Medulla oblongata (tissue), 1 donor: ENCODE data around the gene KDM2A.

Experiments
- DNase-seq: peaks from one replicate; pipeline ENCODE4 v3.0.0-alpha.2; 2015; ENCODE audit errors: extremely low spot score

KDM2A gene

GRCh38 chr11:67260885-67261639 lies 142.0 kb downstream of the KDM2A start:
- peak; percentile 65 for DNase-seq

GRCh38 chr11:67261640-67261945 lies 142.5 kb downstream of the KDM2A start:
- DNase-seq = no peak

DNA sequence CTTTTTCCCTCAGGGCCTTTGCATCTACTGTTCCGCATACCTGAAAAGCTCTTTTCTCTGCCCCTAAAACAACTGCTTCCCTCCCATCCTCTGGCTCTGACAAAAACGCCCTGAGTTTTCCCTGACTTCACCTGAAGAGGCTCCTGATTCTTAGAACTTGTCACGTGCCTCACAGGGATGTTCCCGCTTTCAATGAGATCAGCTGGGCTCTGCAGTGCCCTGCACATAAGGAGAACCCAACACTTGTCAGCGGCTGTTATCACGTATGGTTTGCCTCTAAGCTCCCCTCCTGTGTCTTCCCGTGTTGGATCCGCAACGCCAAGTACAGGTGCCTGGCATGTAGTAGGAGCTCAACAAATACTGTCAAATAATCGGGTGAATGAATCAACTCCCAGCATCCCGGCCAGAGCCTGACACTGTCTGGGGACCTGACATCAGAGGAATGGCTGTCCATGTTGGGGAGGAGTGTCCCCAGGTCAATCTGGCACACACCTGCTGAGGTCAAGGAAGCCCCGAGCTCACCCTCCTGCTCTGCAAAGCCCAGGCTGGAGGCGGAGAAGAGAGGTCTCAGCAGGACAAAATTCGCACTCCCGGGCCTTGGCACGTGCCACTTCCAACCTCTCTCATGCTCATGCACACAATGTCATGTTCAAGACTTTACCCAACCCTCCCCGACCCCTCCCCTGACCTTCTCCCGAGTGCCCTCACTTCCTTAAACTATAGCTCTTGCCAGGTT lies 143.1 kb downstream of the KDM2A start:
- DNase-seq = no peak

DNA sequence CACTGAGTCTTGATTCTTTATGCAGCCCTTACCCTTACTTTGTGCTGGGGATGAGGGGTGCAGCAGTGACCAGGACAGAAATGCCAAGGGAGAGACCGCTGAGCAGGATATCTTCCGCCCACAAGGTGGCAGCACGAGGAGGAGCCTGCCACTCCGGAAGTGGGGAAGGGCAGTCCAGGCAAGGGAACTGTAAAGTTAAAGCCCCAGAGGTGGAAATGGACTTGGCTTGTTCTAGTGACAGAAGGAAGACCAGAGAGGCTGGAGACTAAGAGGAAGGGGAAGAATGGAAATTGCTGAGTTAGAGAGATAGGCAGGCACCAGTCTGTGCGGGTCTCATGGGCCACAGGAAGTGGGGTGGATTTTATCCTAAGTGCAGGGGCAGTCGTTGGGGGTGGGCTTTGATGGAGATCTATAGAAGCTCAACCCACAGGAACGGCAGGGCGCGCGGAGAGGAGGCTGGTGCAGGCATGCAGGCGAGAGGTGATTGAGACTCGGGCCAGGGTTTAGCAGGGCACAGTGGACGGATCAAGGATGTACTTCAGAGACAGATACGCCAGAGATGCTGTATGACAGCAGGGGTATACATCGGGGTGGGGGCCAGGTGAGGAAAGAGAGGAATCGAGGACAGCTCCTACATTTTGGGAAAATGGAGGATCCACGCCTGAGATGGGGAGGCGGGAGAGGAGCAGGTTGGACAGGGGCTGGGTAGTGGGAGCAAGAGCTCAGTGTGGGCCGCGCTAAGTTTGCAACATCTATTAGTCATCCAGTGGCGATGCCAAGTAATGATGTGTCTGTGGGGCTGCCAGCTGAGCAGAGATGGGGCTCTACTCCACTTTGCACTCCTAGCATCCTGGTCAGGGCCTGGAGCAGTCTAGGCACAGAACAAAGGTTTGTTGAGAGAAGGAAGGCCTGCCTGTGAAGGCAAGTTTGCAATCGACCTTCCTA lies 143.9 kb downstream of the KDM2A start:
- peak; percentile 90 for DNase-seq

GRCh38 chr11:67264260-67264659 lies 145.2 kb downstream of the KDM2A start:
- no peak for DNase-seq

DNA sequence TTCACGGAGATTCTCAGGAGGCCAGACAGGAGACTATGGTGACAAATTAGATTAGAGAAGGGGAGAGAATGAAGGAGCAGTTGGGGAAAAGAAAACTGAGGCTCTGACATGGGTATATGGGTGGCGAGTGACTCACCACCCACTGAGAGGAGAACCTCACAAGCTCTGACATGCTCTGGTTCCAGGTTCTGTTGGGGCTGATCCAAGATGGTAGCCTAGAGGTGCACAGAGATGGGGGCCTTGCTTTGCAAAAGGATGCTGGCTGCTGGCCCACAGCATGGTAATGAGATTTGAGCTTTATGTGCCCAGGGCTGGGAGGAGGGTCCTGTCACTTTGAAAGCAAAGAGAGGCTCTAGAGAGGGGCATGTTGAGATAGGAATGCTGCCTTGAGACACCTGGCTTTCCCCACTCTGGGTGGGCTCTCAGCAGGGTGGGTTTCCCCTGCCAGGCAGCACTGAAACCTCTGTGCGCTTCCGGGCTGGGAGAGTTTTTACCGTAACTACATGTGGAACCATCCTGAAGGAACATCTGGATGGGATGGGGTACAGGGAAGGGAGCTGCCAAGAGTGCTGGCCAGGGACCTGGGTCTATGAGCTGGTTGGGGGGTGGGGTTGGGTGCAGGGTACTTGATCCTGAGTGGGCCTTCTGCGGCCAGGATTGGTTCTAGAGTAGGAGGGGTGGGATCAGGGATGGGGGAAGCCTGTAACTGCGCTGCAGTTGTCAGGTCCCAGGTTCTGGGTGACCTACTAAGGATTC lies 146.0 kb downstream of the KDM2A start:
- no peak for DNase-seq

GRCh38 chr11:67265633-67266448 lies 146.8 kb downstream of the KDM2A start:
- DNase-seq = peak; percentile 69

DNA sequence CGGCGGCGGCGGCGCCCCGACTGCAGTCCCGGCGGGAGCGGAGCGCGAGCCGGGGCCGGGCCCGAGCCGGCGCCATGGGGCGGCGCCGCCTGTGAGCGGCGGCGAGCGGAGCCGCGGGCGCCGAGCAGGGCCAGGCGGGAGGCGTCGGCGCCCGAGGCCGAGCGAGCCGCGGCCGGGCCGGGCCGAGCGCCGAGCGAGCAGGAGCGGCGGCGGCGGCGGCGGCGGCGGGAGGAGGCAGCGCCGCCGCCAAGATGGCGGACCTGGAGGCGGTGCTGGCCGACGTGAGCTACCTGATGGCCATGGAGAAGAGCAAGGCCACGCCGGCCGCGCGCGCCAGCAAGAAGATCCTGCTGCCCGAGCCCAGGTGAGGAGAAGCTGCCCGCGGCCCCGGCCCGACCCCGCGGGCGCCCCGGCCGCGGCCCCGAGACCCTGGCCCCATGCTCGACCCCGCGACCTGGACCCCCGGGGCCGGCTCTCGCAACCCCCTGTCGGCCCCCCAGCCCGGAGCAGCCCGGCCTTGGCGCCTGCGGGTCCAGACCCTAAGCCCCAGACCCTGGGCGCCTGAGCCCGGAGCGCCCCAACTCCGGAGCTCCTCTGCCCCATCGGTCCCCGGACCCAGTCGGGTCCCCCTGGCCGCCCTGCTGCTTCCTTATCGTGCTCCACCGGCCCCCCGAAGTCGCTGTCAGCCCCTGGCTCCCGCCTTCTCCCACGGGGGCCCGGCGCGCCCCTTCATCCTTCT lies 147.6 kb downstream of the KDM2A start, which contains the start of gene GRK2:
TSS of gene GRK2 (plus strand) at position 25 of the 739 bp plus-strand sequence. CDS start at position 252, 227 bp downstream.
- DNase-seq = no peak

DNA sequence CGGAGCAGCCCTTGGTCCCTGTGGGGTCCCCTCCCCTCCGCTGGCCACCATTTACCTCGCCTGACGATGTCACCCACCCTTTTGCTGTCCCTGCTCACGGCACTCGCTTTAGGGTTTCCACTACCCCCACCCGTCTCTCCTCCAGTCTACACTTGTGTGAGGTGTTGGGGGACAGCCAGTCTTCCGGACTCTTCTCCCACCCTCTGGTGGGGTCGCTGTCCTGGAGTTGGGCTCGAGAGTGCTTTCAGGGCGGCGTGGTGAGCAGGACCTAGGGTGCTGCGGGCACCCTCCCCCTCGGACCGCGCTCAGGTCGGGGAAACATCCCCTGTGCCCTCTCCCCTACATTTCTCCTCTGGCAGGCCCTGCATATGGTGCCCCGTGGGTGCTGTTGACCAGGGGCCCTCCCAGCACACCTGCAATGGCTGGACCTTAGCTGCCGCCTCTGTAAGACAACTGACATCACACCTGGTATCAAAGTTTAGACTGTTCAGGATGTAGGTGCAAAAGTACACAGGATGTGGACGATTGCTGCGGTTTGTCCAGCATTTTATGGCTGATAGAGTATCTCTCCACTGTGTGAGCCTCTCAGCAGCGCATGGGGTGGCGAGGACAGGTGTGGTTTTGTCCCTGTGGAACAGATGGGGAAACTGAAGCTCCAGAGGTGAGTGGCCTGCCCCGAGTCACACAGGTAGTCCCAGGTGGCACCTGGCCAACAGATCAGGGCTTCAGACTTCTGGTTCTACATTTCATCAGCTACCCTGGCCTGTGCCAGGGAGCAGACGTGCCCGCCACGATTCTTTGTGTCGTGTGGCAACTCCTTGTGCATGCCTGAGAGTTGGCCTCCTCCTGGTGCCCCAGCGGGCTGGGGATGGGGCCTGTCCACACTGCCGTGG lies 148.4 kb downstream of the KDM2A start:
- DNase-seq = no peak

DNA sequence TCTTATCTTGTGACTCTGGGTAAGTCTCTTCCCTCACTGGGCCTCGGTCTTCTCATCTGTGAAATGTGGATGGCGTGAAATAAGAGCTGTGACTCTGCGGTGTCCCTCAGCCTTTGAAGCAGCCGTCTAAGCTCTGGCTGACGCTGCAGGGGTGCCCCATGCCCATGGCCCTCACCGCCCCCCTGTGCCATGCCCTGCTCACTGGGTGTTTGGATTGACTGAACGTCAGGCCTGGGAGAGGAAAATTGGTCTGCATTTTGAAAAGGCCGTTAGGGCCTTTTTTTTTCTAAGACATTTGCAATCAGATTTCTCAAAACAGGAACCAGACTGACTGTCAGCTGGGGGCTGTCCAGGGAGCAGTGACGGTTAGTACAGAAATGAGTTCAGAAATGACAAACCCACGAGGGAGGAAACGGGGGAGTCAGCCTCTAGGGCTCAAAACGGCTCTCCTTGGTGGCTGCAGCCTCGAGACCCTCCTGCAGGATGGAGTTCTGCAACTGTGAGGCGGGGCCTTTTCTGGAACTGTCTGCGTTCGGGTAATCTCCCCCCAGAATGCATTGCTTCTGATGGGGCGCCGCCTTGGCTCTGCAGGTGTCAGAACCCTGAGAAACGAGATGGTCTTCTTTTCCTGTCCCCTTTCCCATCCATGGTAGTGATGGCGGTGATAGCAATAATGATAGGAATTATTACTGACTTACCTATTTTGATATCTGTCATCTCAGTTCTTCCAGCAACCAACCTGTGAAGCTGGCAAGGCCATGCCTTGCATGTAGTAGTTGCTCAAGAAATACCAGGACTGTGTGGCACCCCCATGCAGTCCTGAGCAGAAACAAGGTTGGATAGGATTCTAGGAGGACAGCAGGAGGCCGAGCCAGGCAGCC lies 149.3 kb downstream of the KDM2A start:
- DNase-seq = no peak

DNA sequence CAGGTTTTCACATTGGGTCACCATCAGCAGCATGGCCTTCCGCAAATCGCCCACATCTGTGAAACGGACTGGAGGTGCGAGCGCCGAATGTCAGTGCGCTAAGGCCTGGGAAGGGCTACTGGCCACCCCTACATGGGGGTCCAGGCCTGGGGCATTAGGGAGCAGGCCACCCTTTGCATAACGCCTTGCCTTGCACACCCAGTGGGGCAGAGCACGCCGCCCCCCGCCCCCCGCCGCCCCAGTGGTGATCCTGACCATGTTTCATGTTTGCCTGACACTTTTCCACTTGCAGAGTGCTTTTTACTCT lies 149.9 kb downstream of the KDM2A start:
- DNase-seq = no peak

GRCh38 chr11:67269401-67270255 lies 150.6 kb downstream of the KDM2A start:
- no peak for DNase-seq

DNA sequence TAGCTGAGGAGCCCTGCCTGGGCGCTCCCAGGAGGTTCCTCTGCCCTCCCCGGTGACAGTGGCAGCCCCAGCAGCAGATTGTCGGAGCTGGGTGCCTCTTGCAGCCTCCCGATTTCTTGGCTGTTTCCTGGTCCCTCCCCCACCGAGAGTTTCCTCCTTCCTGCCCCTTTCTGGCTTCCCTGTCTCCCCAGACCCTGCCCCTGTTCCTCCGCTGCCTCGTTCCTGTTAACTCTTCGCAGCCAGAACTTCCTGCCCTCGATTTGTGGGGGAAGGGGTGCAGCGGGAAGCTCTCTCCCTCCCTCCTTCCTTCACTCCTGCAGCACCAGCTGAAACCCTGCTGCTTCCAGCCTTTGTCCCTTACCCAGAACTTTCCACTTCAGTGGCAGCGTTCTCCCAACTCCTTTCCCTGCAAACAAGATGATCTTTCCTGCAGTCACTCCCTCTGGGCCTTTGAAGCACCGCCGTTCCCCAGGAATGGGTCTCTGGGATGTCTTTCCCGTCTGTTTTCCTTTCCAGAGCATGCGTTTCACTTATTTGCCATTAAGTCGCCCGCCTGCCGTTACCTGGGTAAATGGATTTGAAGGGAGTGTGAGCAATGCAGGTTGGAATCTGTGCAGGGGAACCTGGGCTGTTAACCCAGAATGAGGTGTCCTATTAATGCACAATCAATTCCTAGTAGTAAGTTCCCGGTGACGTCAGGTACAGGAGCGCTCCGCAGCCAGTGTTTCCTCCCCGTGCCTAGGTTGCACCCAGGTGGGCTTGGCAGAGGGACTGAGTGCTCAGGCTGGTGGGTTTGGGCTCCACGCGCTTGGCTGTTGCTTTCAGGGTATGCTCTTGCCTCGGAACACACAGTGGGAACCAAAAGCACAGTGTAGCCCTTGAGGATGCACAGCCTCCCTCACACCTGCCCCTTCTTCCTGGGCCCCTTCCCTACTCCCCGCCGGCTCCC lies 151.5 kb downstream of the KDM2A start:
- peak; percentile 64 for DNase-seq

- DNase-seq = no peak
Measured at GRCh38 chr11:67271205-67271540, 152.1 kb downstream of the KDM2A start.

DNA sequence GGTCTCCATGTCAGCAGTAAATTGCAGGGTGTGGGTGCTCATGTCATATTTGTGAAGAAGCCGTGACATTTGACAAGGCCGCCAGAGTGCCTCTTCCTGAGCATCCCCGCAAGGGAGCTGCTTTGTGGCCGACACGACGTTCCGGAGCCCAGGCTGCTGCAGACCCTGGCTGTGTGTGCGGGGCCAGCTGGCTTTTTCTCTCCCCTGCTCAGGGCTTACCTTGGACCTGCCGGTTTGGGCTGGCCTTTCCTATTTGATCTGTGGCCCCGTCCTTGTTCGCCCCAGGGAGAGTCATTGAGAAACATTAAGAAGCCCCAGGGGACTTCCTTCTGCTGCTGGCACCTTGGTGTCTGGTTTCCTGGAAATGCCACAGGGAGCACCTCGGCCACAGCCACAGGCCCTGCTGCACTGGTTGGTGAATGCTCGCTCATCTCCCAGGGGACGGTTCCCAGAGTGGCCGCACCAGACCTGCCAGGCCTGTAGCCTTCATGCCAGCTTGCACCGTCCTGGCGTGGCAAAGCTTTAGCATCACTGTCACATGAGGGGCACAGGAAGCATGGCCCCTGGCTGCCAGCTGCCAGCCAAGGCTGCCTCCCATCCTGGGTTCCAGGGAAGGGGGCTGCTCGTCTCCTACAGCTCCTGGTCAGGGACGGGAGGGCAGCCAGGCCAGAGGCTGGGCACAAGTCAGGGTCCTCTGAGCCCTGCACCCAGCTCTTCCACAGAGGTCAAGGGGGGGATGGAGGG lies 152.7 kb downstream of the KDM2A start:
- no peak for DNase-seq
